Epidermal melanocyte (primary cell): ENCODE measurements around the gene ZFP37.
A peak's percentile ranks its signal among the peaks of the same experiment; 100 is the strongest.
"Not testable (repeated sequence)": the region's sequence is repeated elsewhere in the genome, so short reads cannot be mapped to it uniquely, and the experiment has no call there.

Source experiments
- DNase-seq: peaks from one replicate; pipeline ENCODE4 v3.0.0; 2011; ENCODE audit warnings: low spot score; ENCODE audit not compliant: insufficient read length

Gene ZFP37

GRCh38 chr9:113056191-113057106 is at the start of gene ZFP37:
TSS of gene ZFP37 (minus strand) at chr9:113056724. CDS start at chr9:113056688, 36 bp downstream.
- DNase-seq, result peak; percentile 95

GRCh38 chr9:113105345-113105744 is 48.8 kb upstream of the ZFP37 start:
- DNase-seq, result not testable (repeated sequence)

- DNase-seq, result no peak
These were observed 39.0 kb upstream of the ZFP37 start for GRCh38 chr9:113095561-113095960.

- not testable (repeated sequence) for DNase-seq
These were observed 33.4 kb upstream of the ZFP37 start for GRCh38 chr9:113089924-113090323.

GRCh38 chr9:113089143-113089505 is 32.6 kb upstream of the ZFP37 start:
- not testable (repeated sequence) for DNase-seq

GRCh38 chr9:113088456-113089142 is 32.1 kb upstream of the ZFP37 start:
- DNase-seq, result not testable (repeated sequence)

- DNase-seq, result not testable (repeated sequence)
These were observed 6.4 kb upstream of the ZFP37 start for GRCh38 chr9:113062932-113063310.

GRCh38 chr9:113062256-113062931 is 5.9 kb upstream of the ZFP37 start:
- DNase-seq, result not testable (repeated sequence)

- not testable (repeated sequence) for DNase-seq
These were observed 4.7 kb upstream of the ZFP37 start for GRCh38 chr9:113061072-113061850.

GRCh38 chr9:113059581-113060284 is 3.2 kb upstream of the ZFP37 start:
- not testable (repeated sequence) for DNase-seq

- no peak for DNase-seq
These were observed 669 bp upstream of the ZFP37 start for GRCh38 chr9:113057193-113057592.

- DNase-seq, result no peak
These were observed 13.5 kb downstream of the ZFP37 start for GRCh38 chr9:113042884-113043657.

GRCh38 chr9:113026200-113026599 is 30.3 kb downstream of the ZFP37 start:
- DNase-seq, result no peak

GRCh38 chr9:113018247-113018646 is 38.3 kb downstream of the ZFP37 start:
- no peak for DNase-seq

GRCh38 chr9:113012492-113012891 is 44.0 kb downstream of the ZFP37 start:
- DNase-seq, result no peak

- DNase-seq, result no peak
These were observed 44.6 kb downstream of the ZFP37 start, which contains the start of gene ZNF883 for GRCh38 chr9:113011911-113012381. TSS of gene ZNF883 (minus strand) at chr9:113012192.

GRCh38 chr9:113005777-113006176 is 50.7 kb downstream of the ZFP37 start:
- DNase-seq, result no peak

- DNase-seq, result no peak
These were observed 59.1 kb downstream of the ZFP37 start for GRCh38 chr9:112997236-112997941.
